ENCODE data around the gene FOXP3. TPM values are rescaled to one million over a fixed set of nuclear protein-coding genes. Genes with fewer than 3 reads are reported as not detected.

The FOXP3 gene
- total and polyA plus RNA-seq, 3 donors from 2014 or later, result 1.1 to 2.5 (median 2.2) TPM

GRCh38 chrX:49257074-49257790 lies 7.3 kb downstream of the FOXP3 start:
- no peak for DNase-seq
- intact Hi-C loops (cut with DNase I; ENCODE audit: low total_unique reads), result no loop called here
- Histone ChIP-seq H3K27me3 (no peaks in the 10 kb centered on the region), H3K4me1 (no peaks in the 10 kb centered on the region), H3K9me3 (no peaks in the 10 kb centered on the region), H3K36me3 (ENCODE audit: low read depth, missing control alignments) (no peaks in the 10 kb centered on the region), H3K4me3 (no peak overlapping the region), H3K27ac (no peak overlapping the region)
- TF ChIP-seq, protein P1, sequence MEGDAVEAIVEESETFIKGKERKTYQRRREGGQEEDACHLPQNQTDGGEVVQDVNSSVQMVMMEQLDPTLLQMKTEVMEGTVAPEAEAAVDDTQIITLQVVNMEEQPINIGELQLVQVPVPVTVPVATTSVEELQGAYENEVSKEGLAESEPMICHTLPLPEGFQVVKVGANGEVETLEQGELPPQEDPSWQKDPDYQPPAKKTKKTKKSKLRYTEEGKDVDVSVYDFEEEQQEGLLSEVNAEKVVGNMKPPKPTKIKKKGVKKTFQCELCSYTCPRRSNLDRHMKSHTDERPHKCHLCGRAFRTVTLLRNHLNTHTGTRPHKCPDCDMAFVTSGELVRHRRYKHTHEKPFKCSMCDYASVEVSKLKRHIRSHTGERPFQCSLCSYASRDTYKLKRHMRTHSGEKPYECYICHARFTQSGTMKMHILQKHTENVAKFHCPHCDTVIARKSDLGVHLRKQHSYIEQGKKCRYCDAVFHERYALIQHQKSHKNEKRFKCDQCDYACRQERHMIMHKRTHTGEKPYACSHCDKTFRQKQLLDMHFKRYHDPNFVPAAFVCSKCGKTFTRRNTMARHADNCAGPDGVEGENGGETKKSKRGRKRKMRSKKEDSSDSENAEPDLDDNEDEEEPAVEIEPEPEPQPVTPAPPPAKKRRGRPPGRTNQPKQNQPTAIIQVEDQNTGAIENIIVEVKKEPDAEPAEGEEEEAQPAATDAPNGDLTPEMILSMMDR (IDR thresholded peaks at IDR 0.05), result no peak
- no peak for TF ChIP-seq POLR2A (IDR thresholded peaks at IDR 0.05)
- WGBS, 2 donors, result 88 to 95% methylated on average over 6 to 8 of the region's 14 CpGs

GRCh38 chrX:49256268-49256995 lies 8.1 kb downstream of the FOXP3 start:
- no peaks in the 10 kb centered on the region for H3K36me3 ChIP-seq (ENCODE audit: low read depth, missing control alignments)
- TF ChIP-seq, protein P1 (IDR thresholded peaks at IDR 0.05), result no peak
- TF ChIP-seq POLR2A (IDR thresholded peaks at IDR 0.05), result no peak
- intact Hi-C loops (cut with DNase I; ENCODE audit: low total_unique reads), result no loop called here
- H3K4me1 ChIP-seq, result no peaks in the 10 kb centered on the region
- WGBS, 2 donors, result 86 to 89% methylated on average over 5 to 6 of the region's 9 CpGs
- no peak for DNase-seq
- no peak overlapping the region for H3K27ac ChIP-seq
- H3K9me3 ChIP-seq, result no peaks in the 10 kb centered on the region
- no peak overlapping the region for H3K4me3 ChIP-seq
- no peaks in the 10 kb centered on the region for H3K27me3 ChIP-seq

GRCh38 chrX:49254639-49255038 lies 9.9 kb downstream of the FOXP3 start:
- 81 to 94% methylated on average over 3 to 4 of the region's 7 CpGs for WGBS, 2 donors

GRCh38 chrX:49251325-49251724 lies 13.2 kb downstream of the FOXP3 start:
- WGBS, 2 donors, result 93 to 98% methylated on average over 7 to 13 of the region's 13 CpGs
- no peaks in the 10 kb centered on the region for H3K27me3 ChIP-seq
- H3K4me1 ChIP-seq, result no peaks in the 10 kb centered on the region
- no peak for DNase-seq
- no peaks in the 10 kb centered on the region for H3K9me3 ChIP-seq
- intact Hi-C loops (cut with DNase I; ENCODE audit: low total_unique reads), result no loop called here
- TF ChIP-seq POLR2A (IDR thresholded peaks at IDR 0.05), result no peak
- TF ChIP-seq, protein P1 (IDR thresholded peaks at IDR 0.05), result no peak
- H3K36me3 ChIP-seq (ENCODE audit: low read depth, missing control alignments), result no peaks in the 10 kb centered on the region
- no peak overlapping the region for H3K27ac ChIP-seq
- H3K4me3 ChIP-seq, result no peak overlapping the region

More at GRCh38 chrX:49254639-49255038, 9.9 kb downstream of the FOXP3 start:
- intact Hi-C loops (cut with DNase I; ENCODE audit: low total_unique reads), result no loop called here
- TF ChIP-seq, protein P1 (IDR thresholded peaks at IDR 0.05), result no peak
- TF ChIP-seq POLR2A (IDR thresholded peaks at IDR 0.05), result no peak
- Histone ChIP-seq H3K27ac (no peak overlapping the region), H3K27me3 (no peaks in the 10 kb centered on the region), H3K4me1 (no peaks in the 10 kb centered on the region), H3K9me3 (no peaks in the 10 kb centered on the region), H3K4me3 (no peak overlapping the region), H3K36me3 (ENCODE audit: low read depth, missing control alignments) (no peaks in the 10 kb centered on the region)
- DNase-seq, result no peak
